Lower leg skin (tissue), 4 donors: ENCODE data around the gene ASB8. TPM values are rescaled to one million over a fixed set of nuclear protein-coding genes. Genes with fewer than 3 reads are reported as not detected.

Source experiments
- DNase-seq, 2 donors: peaks; one replicate each; pipeline ENCODE4 v3.0.0-alpha.2; 2019; ENCODE audit warnings: low spot score in 2 of 2
- H3K4me3 ChIP-seq: fragments of 200-600 bp; sonication (generic); 2 replicates; pipeline ENCODE4 v1.5.1; 2017; ENCODE audit warnings: mild to moderate bottlenecking, low read depth; ENCODE audit not compliant: poor library complexity, severe bottlenecking
- CTCF ChIP-seq, 3 donors: fragments of 450-650 bp; IDR thresholded peaks; one replicate each; pipeline ENCODE4 v1.5.1; 2016; ENCODE audit warnings: antibody characterized with exemption in 3 of 3, mild to moderate bottlenecking in 3 of 3, moderate library complexity in 2 of 3
- POLR2A ChIP-seq, 2 donors: fragments of 450-650 bp; IDR thresholded peaks; one replicate each; pipeline ENCODE4 v1.6.1; 2016 to 2017; ENCODE audit warnings: antibody characterized with exemption in 2 of 2, mild to moderate bottlenecking in 1 of 2, moderate library complexity in 1 of 2
- WGBS, 2 donors: methylation state at CpG; one replicate each; pipeline ENCODE4 v1.1.5; 2018; 5-methylcytosine and 5-hydroxymethylcytosine counted together
- intact Hi-C: fragments of 100-400 bp; cut with DNase I; formaldehyde crosslinking; loops from one replicate; pipeline ENCODE4 v1.15.0; 2023; ENCODE audit warnings: low total_unique reads
- total RNA-seq, 4 donors: library from RNA; depleted of rRNA; stranded (reverse); fragments of >200 nt; gene quantifications; one replicate each; pipeline ENCODE4 v1.1.0, GENCODE V29; 2016

Gene ASB8
- total RNA-seq: 10 to 100 TPM; 26.5 to 31.0 (median 27.9) TPM

- no peak for TF ChIP-seq CTCF (IDR thresholded peaks at IDR 0.05)
- no peak for TF ChIP-seq POLR2A (IDR thresholded peaks at IDR 0.05)
- DNase-seq: peak; percentile 98 to 100
- intact Hi-C loops: no loop called here
- peak within 1 kb of the TSS; percentile 61 for H3K4me3 ChIP-seq
- WGBS, 2 donors: 1% methylated on average over 55 to 56 of the region's 56 CpGs
These were observed at the start of gene ASB8 for GRCh38 chr12:48157018-48157888. Gene ASB8 (minus strand): TSS chr12:48157515. CDS start chr12:48153496, 4,019 bp downstream.

- intact Hi-C loops: no loop called here
- 87 to 90% methylated on average over 4 of the region's 4 CpGs for WGBS, 2 donors
- TF ChIP-seq POLR2A (IDR thresholded peaks at IDR 0.05) (no peak), CTCF (IDR thresholded peaks at IDR 0.05) (no peak)
- H3K4me3 ChIP-seq: no peak within 1 kb of the TSS
- DNase-seq: no peak
These were observed 45.9 kb upstream of the ASB8 start, which contains the start of gene OR10AD1 for GRCh38 chr12:48203192-48203591. Gene OR10AD1 (minus strand): TSS chr12:48203292. CDS start chr12:48203292, 0 bp downstream.

GRCh38 chr12:48202766-48203165, 45.5 kb upstream of the ASB8 start:
- WGBS, 2 donors: 94 to 95% methylated on average over 8 of the region's 8 CpGs
- TF ChIP-seq CTCF (IDR thresholded peaks at IDR 0.05): no peak
- TF ChIP-seq POLR2A (IDR thresholded peaks at IDR 0.05): no peak
- intact Hi-C loops: no loop called here
- no peak for DNase-seq
- H3K4me3 ChIP-seq: no peak overlapping the region

- no peak for TF ChIP-seq CTCF (IDR thresholded peaks at IDR 0.05)
- TF ChIP-seq POLR2A (IDR thresholded peaks at IDR 0.05): no peak
- intact Hi-C loops: no loop called here
- WGBS, 2 donors: 93 to 96% methylated on average over 3 of the region's 3 CpGs
- no peak for DNase-seq
- H3K4me3 ChIP-seq: no peak overlapping the region
These were observed 44.2 kb upstream of the ASB8 start for GRCh38 chr12:48201516-48201915.

GRCh38 chr12:48201091-48201490, 43.8 kb upstream of the ASB8 start:
- intact Hi-C loops: no loop called here
- H3K4me3 ChIP-seq: no peak overlapping the region
- WGBS, 2 donors: 78 to 79% methylated on average over 3 of the region's 3 CpGs
- TF ChIP-seq CTCF (IDR thresholded peaks at IDR 0.05) (no peak), POLR2A (IDR thresholded peaks at IDR 0.05) (no peak)
- DNase-seq: no peak
